GM11168 (cell line): ENCODE data around the gene OR5H15.
"Not testable (repeated sequence)": the region's sequence is repeated elsewhere in the genome, so short reads cannot be mapped to it uniquely, and the experiment has no call there.

Source experiments
- in situ Hi-C: fragments of 300-500 bp; cut with MboI; formaldehyde crosslinking; loops from one replicate; pipeline ENCODE4 v1.12.0; 2022; ENCODE audit warnings: low sequenced_read_pairs; ENCODE audit not compliant: unreplicated experiment

The OR5H15 gene

GRCh38 chr3:98166396-98166795, at the start of gene OR5H15:
Gene OR5H15 (plus strand): TSS chr3:98166696. CDS start chr3:98168700, 2,004 bp downstream.
- in situ Hi-C loops, result no loop called here

- in situ Hi-C loops, result no loop called here
Measured at GRCh38 chr3:98130421-98130820, 36.1 kb upstream of the OR5H15 start, which contains the start of gene OR5H1. Gene OR5H1 (plus strand): TSS chr3:98130721. CDS start chr3:98132698, 1,977 bp downstream.

GRCh38 chr3:98136631-98137030, 29.9 kb upstream of the OR5H15 start:
- in situ Hi-C loops, result no loop called here

- in situ Hi-C loops, result not testable (repeated sequence)
Measured at GRCh38 chr3:98137826-98138557, 28.5 kb upstream of the OR5H15 start.

- in situ Hi-C loops, result loop anchor here (5.0 kb wide), 1 partner anchor 42 kb away; no protein-coding TSS in a partner anchor
Measured at GRCh38 chr3:98140531-98140930, 26.0 kb upstream of the OR5H15 start.

- in situ Hi-C loops, result no loop called here
Measured at GRCh38 chr3:98147179-98147578, 19.3 kb upstream of the OR5H15 start, which contains the start of gene OR5H14. Gene OR5H14 (plus strand): TSS chr3:98147479. CDS start chr3:98149386, 1,907 bp downstream.

- in situ Hi-C loops, result no loop called here
Measured at GRCh38 chr3:98148751-98149150, 17.7 kb upstream of the OR5H15 start.

- in situ Hi-C loops, result not testable (repeated sequence)
Measured at GRCh38 chr3:98149456-98149855, 17.0 kb upstream of the OR5H15 start.

GRCh38 chr3:98151241-98151640, 15.3 kb upstream of the OR5H15 start:
- in situ Hi-C loops, result no loop called here

- in situ Hi-C loops, result no loop called here
Measured at GRCh38 chr3:98171071-98171470, 4.6 kb downstream of the OR5H15 start.

- in situ Hi-C loops, result no loop called here
Measured at GRCh38 chr3:98172621-98173020, 6.1 kb downstream of the OR5H15 start.

- in situ Hi-C loops, result loop anchor here (5.0 to 25.0 kb wide), 2 partner anchors 38 to 157 kb away; no protein-coding TSS in a partner anchor
Measured at GRCh38 chr3:98180319-98180890, 13.9 kb downstream of the OR5H15 start.

GRCh38 chr3:98182196-98182595, 15.7 kb downstream of the OR5H15 start:
- in situ Hi-C loops, result loop anchor here (5.0 to 25.0 kb wide), 2 partner anchors 40 to 155 kb away; no protein-coding TSS in a partner anchor

GRCh38 chr3:98185180-98185579, 18.7 kb downstream of the OR5H15 start:
- in situ Hi-C loops, result loop anchor here (25.0 kb wide), 1 partner anchor 152 kb away; no protein-coding TSS in a partner anchor

- in situ Hi-C loops, result loop anchor here (25.0 kb wide), 1 partner anchor 149 kb away; no protein-coding TSS in a partner anchor
Measured at GRCh38 chr3:98188545-98188944, 22.0 kb downstream of the OR5H15 start.

- in situ Hi-C loops, result loop anchor here (25.0 kb wide), 1 partner anchor 146 kb away; no protein-coding TSS in a partner anchor
Measured at GRCh38 chr3:98190911-98191310, 24.4 kb downstream of the OR5H15 start.

- in situ Hi-C loops, result loop anchor here (25.0 kb wide), 1 partner anchor 141 kb away; no protein-coding TSS in a partner anchor
Measured at GRCh38 chr3:98196293-98196692, 29.8 kb downstream of the OR5H15 start.

- in situ Hi-C loops, result loop anchor here (25.0 kb wide), 1 partner anchor 138 kb away; no protein-coding TSS in a partner anchor
Measured at GRCh38 chr3:98199020-98199419, 32.5 kb downstream of the OR5H15 start.

GRCh38 chr3:98209244-98209643, 42.7 kb downstream of the OR5H15 start:
- in situ Hi-C loops, result no loop called here

GRCh38 chr3:98213276-98213675, 46.8 kb downstream of the OR5H15 start:
- in situ Hi-C loops, result no loop called here

GRCh38 chr3:98215051-98215450, 48.6 kb downstream of the OR5H15 start:
- in situ Hi-C loops, result no loop called here
